Panc1 (cell line): ENCODE data around the gene AGMAT.

Experiments used
- POLR2AphosphoS5 ChIP-seq: IDR thresholded peaks from 2 replicates; pipeline ENCODE4 v1.6.1; 2012; ENCODE audit warnings: mild to moderate bottlenecking, low read depth, low read length, moderate library complexity
- SIN3A ChIP-seq: IDR thresholded peaks from 2 replicates; pipeline ENCODE4 v1.6.1; 2012; ENCODE audit warnings: low read depth, mild to moderate bottlenecking, low read length, moderate library complexity, borderline replicate concordance; ENCODE audit not compliant: insufficient read depth
- TF ChIP-seq, protein P1 (sequence below): fragments of 450-650 bp; IDR thresholded peaks from 2 replicates; pipeline ENCODE4 v1.5.1; 2017; ENCODE audit warnings: mild to moderate bottlenecking

DNA sequence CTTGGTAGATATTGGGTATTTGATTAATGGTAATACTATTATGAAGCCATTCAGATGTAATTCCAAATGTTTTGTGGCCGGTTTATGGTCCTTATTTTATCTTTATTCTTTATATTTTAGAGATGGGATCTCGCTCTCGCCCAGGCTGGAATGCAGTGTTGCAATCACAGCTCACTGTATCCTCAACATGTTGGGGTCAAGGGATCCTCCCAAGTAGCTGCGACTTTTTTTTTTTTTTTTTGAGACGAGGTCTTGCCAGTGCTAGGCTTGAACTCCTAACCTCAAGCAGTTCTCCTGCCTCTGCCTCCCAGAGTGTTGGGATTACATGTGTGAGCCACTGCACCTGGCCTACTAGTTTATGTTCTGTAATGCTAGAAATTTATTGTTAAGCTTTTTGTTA lies 37.1 kb upstream of the AGMAT start:
- TF ChIP-seq, protein P1, sequence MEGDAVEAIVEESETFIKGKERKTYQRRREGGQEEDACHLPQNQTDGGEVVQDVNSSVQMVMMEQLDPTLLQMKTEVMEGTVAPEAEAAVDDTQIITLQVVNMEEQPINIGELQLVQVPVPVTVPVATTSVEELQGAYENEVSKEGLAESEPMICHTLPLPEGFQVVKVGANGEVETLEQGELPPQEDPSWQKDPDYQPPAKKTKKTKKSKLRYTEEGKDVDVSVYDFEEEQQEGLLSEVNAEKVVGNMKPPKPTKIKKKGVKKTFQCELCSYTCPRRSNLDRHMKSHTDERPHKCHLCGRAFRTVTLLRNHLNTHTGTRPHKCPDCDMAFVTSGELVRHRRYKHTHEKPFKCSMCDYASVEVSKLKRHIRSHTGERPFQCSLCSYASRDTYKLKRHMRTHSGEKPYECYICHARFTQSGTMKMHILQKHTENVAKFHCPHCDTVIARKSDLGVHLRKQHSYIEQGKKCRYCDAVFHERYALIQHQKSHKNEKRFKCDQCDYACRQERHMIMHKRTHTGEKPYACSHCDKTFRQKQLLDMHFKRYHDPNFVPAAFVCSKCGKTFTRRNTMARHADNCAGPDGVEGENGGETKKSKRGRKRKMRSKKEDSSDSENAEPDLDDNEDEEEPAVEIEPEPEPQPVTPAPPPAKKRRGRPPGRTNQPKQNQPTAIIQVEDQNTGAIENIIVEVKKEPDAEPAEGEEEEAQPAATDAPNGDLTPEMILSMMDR: no peak
- TF ChIP-seq POLR2AphosphoS5: no peak
- TF ChIP-seq SIN3A: no peak
